ENCODE data around the gene MRPS25.

DNA sequence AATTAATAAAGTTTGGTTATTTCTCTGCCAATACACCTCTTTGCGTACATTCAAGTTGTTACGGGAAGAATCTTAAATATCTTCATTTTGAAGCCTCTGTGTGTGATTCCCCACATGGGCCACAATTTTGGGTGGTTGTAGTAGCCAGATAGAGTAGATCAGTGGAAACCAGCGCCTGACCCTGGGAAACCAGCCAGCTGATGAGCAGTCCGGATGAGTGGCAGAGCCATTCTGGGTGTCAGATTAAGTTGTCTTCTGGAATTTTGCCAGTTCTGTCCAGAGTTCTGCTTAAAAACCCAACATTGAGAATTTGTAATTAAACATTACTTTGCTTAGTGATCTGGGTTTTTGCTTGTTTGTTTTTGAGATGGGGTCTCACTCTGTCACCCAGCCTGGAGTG lies 49.7 kb downstream of the MRPS25 start:
- no peak for TF ChIP-seq POLR2A (IDR thresholded peaks at IDR 0.05; ENCODE audit: low read depth, low read length)
- no peak for TF ChIP-seq TAF1 (IDR thresholded peaks at IDR 0.05; ENCODE audit: borderline replicate concordance, low read depth, low read length)

Data from GM12892 (cell line).